Activated CD4-positive, alpha-beta T cell treated with anti-CD3 and anti-CD28 coated beads, Interleukin-2, Interleukin-4, amounts not matched to agents 100 ng/mL and 50 ng/mL, durations not matched to agents 16 hours and 8 hours (primary cell): ENCODE measurements around the gene GNAI2.
"Not testable (repeated sequence)": the region's sequence is repeated elsewhere in the genome, so short reads cannot be mapped to it uniquely, and the experiment has no call there.

Experiments used
- DNase-seq: peaks from one replicate; pipeline ENCODE4 v3.0.0-alpha.2; 2020; ENCODE audit warnings: low spot score

Gene GNAI2

GRCh38 chr3:50245251-50245745, 9.3 kb downstream of the GNAI2 start:
- DNase-seq: no peak

GRCh38 chr3:50245831-50246516, 10.0 kb downstream of the GNAI2 start:
- DNase-seq: peak; percentile 92

- peak; percentile 90 for DNase-seq
Measured at GRCh38 chr3:50246517-50246954, 10.5 kb downstream of the GNAI2 start.

- no peak for DNase-seq
Measured at GRCh38 chr3:50248387-50248786, 12.4 kb downstream of the GNAI2 start.

- DNase-seq: no peak
Measured at GRCh38 chr3:50249457-50249856, 13.5 kb downstream of the GNAI2 start.

- DNase-seq: no peak
Measured at GRCh38 chr3:50250514-50250913, 14.5 kb downstream of the GNAI2 start.

GRCh38 chr3:50251220-50251619, 15.2 kb downstream of the GNAI2 start:
- peak; percentile 36 for DNase-seq

GRCh38 chr3:50254577-50255250, 18.7 kb downstream of the GNAI2 start:
- no peak for DNase-seq

- DNase-seq: no peak
Measured at GRCh38 chr3:50255251-50255615, 19.2 kb downstream of the GNAI2 start.

- DNase-seq: peak; percentile 31
Measured at GRCh38 chr3:50256978-50257890, 21.2 kb downstream of the GNAI2 start.

GRCh38 chr3:50258029-50258680, 22.2 kb downstream of the GNAI2 start:
- no peak for DNase-seq

GRCh38 chr3:50258979-50259378, 23.0 kb downstream of the GNAI2 start:
- no peak for DNase-seq

GRCh38 chr3:50259432-50260026, 23.5 kb downstream of the GNAI2 start:
- no peak for DNase-seq

GRCh38 chr3:50260027-50260941, 24.3 kb downstream of the GNAI2 start:
- DNase-seq: peak; percentile 86

GRCh38 chr3:50260942-50261441, 25.0 kb downstream of the GNAI2 start:
- no peak for DNase-seq

- no peak for DNase-seq
Measured at GRCh38 chr3:50261505-50261904, 25.5 kb downstream of the GNAI2 start.

- not testable (repeated sequence) for DNase-seq
Measured at GRCh38 chr3:50262200-50262599, 26.2 kb downstream of the GNAI2 start.

GRCh38 chr3:50262778-50263177, 26.8 kb downstream of the GNAI2 start:
- no peak for DNase-seq

- DNase-seq: no peak
Measured at GRCh38 chr3:50263478-50264382, 27.7 kb downstream of the GNAI2 start.
